Effector CD8-positive, alpha-beta T cell (primary cell): ENCODE measurements around the gene FADS2.
A peak's percentile ranks its signal among the peaks of the same experiment; 100 is the strongest.
"Not testable (repeated sequence)": the region's sequence is repeated elsewhere in the genome, so short reads cannot be mapped to it uniquely, and the experiment has no call there.

Source experiments
- DNase-seq: peaks from one replicate; lab custom pipeline; 2025; lab: John Stamatoyannopoulos, UW

FADS2 gene

GRCh38 chr11:61868571-61869428 is 40.7 kb downstream of the FADS2 start:
- DNase-seq: no peak

DNA sequence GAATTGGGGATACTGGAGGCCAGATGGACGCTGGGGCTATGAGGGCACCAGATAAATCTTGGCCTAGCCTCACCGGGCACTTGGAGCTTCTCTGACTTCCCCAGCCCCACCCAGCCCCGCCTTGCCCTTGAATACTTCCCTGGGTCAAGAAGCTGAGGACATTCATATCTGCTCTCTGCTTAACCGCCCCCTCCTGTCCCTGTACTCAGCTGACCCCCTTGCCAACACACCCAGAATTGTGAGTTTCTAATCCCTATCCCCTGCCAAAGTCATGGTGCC is 41.3 kb downstream of the FADS2 start:
- no peak for DNase-seq

- no peak for DNase-seq
Measured at GRCh38 chr11:61869708-61870451, 41.8 kb downstream of the FADS2 start.

DNA sequence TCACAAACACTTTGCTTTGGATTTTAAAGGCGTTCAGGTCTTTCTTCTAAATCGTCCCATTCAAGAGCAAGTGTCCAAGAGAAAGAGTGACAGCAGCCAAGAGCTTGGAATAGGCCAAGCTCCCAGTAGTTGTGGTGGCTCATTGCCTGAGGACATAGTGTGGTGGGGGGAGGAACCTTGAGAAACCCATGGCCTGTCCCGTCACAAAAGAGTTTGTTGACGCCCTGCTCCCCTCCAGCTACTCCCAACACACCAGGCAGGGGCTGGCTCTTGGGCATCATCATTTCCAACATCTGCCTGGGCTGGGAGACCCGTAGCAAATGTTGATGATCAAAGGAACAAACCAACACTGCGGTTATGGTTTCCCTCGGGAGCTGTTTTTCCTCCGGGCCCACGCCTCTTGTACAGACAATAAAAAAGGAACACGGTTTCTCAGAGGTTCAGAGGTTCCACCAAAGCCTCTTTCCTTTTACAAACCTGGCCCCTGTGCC is 42.5 kb downstream of the FADS2 start:
- DNase-seq: no peak

DNA sequence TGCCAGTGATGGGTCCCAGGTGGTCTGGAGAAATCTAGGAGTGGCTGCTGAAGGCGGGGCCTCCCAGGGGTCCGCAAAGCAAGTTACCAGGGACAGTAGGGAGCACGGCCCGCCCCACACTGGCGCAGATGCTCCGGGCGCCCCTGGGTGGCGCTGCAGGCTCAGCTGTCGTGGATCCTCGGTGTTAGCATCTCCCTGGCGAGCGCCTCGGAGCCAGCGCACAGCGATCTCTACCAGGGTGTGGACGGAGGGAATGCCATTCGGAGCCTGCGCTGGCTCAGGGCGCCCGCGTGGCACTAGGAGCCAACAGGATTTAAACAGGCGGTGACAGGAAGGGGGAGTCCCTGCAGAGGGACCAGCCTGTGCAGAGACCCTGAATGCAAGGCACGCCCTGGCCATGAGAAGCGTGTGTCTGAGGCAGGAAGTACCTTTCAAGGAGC is 43.1 kb downstream of the FADS2 start:
- peak; percentile 22 for DNase-seq

GRCh38 chr11:61872935-61873565 is 45.0 kb downstream of the FADS2 start:
- DNase-seq: no peak

GRCh38 chr11:61873588-61874376 is 45.7 kb downstream of the FADS2 start:
- DNase-seq: no peak

- no peak for DNase-seq
Measured at GRCh38 chr11:61874377-61874809, 46.3 kb downstream of the FADS2 start.

GRCh38 chr11:61874853-61875252 is 46.8 kb downstream of the FADS2 start:
- DNase-seq: no peak

DNA sequence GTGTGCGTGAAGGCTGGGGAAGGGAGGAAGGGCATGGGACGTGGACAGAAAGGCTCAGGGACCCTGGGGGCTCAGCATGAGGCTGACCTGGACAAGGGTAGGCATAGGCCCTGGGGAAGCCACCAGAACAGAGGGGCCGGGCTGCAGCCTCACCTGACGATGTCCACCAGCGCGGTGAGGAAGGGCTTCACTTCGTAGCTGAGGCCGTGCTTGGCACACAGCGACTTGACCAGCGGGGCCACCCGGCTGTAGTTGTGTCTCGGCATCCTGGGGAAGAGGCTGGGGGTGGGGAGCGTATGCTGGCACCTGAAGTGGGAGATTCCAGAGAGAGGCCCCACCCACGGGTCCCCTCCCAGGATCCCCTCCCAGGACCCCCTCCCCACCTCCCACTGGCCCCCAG is 47.6 kb downstream of the FADS2 start:
- DNase-seq: no peak

DNA sequence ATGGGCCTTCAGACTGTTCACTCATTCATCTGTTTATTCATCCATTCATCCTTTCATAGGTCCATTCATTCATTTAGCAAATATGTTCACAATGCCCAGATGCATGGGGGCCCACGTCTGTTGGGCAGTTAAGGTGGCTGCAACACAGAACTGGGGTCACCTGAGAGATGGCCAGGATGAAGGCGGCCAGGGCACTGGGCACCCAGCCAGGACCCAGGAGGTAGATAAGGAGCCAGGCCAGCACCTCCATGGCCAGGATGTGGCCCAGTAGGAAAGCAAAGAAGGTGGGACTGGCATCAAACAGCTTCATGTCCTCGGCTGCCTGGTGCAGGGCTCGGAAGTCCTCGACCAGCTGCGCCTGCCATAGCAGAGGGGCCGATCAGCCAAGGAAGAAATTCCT is 51.1 kb downstream of the FADS2 start:
- no peak for DNase-seq

GRCh38 chr11:61880031-61880430 is 51.9 kb downstream of the FADS2 start:
- no peak for DNase-seq

DNA sequence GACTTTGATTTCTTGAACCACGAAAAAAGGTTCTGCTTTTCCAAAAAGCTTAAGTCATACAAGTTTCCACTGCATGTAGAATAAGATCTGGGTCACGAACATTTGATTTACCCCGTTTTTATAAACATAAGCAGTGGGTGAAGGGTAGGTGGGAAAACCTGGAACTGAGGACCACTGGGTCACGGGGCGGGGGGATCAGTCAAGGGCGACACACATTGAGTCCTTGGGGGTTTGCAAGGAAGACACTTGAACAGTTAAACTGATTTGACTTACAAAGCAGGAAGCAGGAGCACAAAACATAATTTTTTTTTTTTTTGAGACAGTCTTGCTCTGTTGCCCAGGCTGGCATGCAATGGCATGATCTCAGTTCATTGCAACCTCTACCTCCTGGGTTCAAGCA is 52.4 kb downstream of the FADS2 start:
- no peak for DNase-seq

DNA sequence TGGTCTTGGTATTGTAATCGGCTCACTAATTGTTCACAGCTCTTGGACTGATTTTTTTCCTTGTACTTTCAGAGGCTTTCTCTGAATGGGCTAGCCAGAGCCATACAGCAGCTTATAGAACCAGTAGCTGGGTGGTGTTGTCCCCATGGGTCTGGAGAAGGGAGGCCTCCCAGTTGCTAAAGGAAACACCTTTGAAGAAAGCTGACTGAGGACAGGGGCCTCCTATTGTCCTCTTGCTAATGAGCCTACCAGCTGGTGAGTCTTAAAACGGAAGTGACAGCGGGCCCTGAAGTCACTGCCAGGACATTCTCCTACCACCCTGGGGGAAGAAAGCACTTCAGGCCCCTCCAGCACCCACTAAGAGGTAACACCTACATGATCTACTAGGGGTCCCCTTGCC is 53.3 kb downstream of the FADS2 start:
- DNase-seq: no peak

- DNase-seq: not testable (repeated sequence)
Measured at GRCh38 chr11:61882267-61882666, 54.2 kb downstream of the FADS2 start.

GRCh38 chr11:61882879-61883278 is 54.8 kb downstream of the FADS2 start:
- DNase-seq: no peak

GRCh38 chr11:61883327-61883726 is 55.2 kb downstream of the FADS2 start:
- no peak for DNase-seq

DNA sequence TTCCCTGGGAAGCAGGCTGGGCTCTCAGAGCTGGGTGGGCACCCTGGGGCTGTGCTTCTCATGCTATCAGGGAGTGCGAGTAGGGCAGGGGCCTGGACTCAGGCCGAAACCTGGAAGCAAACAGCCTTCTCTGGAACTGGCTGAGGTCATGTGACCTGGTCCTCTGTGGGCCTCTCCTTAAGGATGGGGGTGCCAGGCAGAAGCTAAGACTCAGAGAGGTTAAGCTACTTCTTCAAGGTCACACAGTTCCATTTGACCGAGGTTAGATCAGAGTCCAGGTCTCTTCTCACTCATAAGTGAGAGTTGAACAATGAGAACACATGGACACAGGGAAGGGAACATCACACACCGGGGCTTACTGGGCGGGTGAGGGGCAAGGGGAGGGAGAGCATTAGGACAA is 55.8 kb downstream of the FADS2 start:
- DNase-seq: no peak

GRCh38 chr11:61885166-61885778 is 57.2 kb downstream of the FADS2 start:
- no peak for DNase-seq

GRCh38 chr11:61885784-61886580 is 57.9 kb downstream of the FADS2 start:
- DNase-seq: no peak

DNA sequence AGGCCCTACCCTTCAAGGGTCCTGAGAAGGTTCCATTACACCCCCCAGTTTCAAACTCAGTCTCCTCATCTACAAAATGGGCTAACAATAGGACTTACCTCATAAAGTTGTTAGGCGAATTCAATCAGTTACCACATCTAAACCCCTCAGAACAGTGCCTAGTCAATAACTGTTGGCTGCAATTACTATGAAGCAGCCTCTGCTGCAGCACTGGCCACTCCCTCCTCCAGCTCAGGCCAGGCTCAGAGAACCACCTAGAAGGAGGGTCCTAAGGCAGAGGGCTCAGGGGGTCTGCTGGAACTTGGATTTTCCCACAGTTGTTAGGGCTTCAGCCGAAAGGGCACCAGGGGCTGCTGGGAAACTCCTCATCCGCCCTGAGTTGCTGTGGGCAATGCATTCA is 58.5 kb downstream of the FADS2 start:
- DNase-seq: no peak
